ENCODE results near the gene TDP1.

DNA sequence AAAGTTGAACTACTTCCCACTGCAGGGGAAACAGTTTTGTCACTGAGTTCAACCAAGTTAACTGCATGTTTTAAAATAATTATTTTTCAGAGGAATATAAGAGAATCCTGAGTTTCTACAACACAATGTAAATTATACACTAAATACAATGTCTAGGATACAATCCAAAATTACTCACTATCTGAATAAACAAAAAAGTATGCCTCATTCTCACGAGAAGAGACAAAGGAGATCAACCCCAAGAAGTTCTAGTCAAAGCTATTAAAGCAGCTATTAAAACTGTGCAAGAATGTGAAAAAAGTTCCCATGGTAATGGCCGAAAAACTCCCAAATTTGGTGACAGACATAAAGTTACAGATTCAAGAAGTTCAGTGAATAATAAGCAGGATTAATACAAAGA, 97.3 kb downstream of the TDP1 start:
- no peak for TF ChIP-seq POLR2A (IDR thresholded peaks at IDR 0.05)
- TF ChIP-seq, protein P1, sequence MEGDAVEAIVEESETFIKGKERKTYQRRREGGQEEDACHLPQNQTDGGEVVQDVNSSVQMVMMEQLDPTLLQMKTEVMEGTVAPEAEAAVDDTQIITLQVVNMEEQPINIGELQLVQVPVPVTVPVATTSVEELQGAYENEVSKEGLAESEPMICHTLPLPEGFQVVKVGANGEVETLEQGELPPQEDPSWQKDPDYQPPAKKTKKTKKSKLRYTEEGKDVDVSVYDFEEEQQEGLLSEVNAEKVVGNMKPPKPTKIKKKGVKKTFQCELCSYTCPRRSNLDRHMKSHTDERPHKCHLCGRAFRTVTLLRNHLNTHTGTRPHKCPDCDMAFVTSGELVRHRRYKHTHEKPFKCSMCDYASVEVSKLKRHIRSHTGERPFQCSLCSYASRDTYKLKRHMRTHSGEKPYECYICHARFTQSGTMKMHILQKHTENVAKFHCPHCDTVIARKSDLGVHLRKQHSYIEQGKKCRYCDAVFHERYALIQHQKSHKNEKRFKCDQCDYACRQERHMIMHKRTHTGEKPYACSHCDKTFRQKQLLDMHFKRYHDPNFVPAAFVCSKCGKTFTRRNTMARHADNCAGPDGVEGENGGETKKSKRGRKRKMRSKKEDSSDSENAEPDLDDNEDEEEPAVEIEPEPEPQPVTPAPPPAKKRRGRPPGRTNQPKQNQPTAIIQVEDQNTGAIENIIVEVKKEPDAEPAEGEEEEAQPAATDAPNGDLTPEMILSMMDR (IDR thresholded peaks at IDR 0.05): no peak
